ENCODE results near the gene LGALSL.

LGALSL gene

GRCh38 chr2:64472881-64473280 is 18.9 kb downstream of the LGALSL start:
- DNase-seq: no peak

GRCh38 chr2:64474121-64474571 is 20.2 kb downstream of the LGALSL start:
- DNase-seq: no peak

- no peak for DNase-seq
Observed at GRCh38 chr2:64474636-64475035, 20.7 kb downstream of the LGALSL start.

- no peak for DNase-seq
Observed at GRCh38 chr2:64477037-64477436, 23.1 kb downstream of the LGALSL start.

GRCh38 chr2:64477979-64478378 is 24.0 kb downstream of the LGALSL start:
- DNase-seq: no peak

GRCh38 chr2:64478502-64479230 is 24.7 kb downstream of the LGALSL start:
- peak in 1 of 5 experiments; percentile 30 for DNase-seq

GRCh38 chr2:64479259-64480117 is 25.5 kb downstream of the LGALSL start:
- DNase-seq: no peak

GRCh38 chr2:64481665-64482064 is 27.7 kb downstream of the LGALSL start:
- DNase-seq: no peak

- no peak for DNase-seq
Observed at GRCh38 chr2:64482243-64482642, 28.3 kb downstream of the LGALSL start.

- DNase-seq: no peak
Observed at GRCh38 chr2:64482765-64483504, 29.0 kb downstream of the LGALSL start.

- no peak for DNase-seq
Observed at GRCh38 chr2:64485331-64485730, 31.4 kb downstream of the LGALSL start.

- DNase-seq: no peak
Observed at GRCh38 chr2:64485961-64486360, 32.0 kb downstream of the LGALSL start.

- DNase-seq: no peak
Observed at GRCh38 chr2:64487256-64488049, 33.5 kb downstream of the LGALSL start.

GRCh38 chr2:64488050-64488974 is 34.4 kb downstream of the LGALSL start:
- DNase-seq: peak; percentile 35 to 71 (median 63)

GRCh38 chr2:64489081-64489751 is 35.3 kb downstream of the LGALSL start:
- DNase-seq: peak in 1 of 5 experiments; percentile 39

- DNase-seq: no peak
Observed at GRCh38 chr2:64491426-64491825, 37.5 kb downstream of the LGALSL start.

- DNase-seq: no peak
Observed at GRCh38 chr2:64492272-64492671, 38.3 kb downstream of the LGALSL start.

- DNase-seq: no peak
Observed at GRCh38 chr2:64492821-64493220, 38.9 kb downstream of the LGALSL start.

- DNase-seq: no peak
Observed at GRCh38 chr2:64493788-64494187, 39.8 kb downstream of the LGALSL start.

- no peak for DNase-seq
Observed at GRCh38 chr2:64498438-64498837, 44.5 kb downstream of the LGALSL start.

- DNase-seq: no peak
Observed at GRCh38 chr2:64500549-64500948, 46.6 kb downstream of the LGALSL start.
